ACHN (cell line): ENCODE data around the gene CHEK1.
"Not testable (repeated sequence)": the region's sequence is repeated elsewhere in the genome, so short reads cannot be mapped to it uniquely, and the experiment has no call there.

Experiments
- DNase-seq: peaks from one replicate; pipeline ENCODE4 v3.0.0-alpha.2; 2015
- in situ Hi-C: cut with HindIII; loops from 2 replicates; pipeline ENCODE4 v1.10.0; 2017; ENCODE audit warnings: low sequenced_read_pairs, low pct_ligation_motif_present, low pct_unique_long_range_greater_than_20kb

Gene CHEK1

GRCh38 chr11:125685228-125685627, 60.3 kb downstream of the CHEK1 start:
- in situ Hi-C loops: no loop called here
- DNase-seq: no peak

DNA sequence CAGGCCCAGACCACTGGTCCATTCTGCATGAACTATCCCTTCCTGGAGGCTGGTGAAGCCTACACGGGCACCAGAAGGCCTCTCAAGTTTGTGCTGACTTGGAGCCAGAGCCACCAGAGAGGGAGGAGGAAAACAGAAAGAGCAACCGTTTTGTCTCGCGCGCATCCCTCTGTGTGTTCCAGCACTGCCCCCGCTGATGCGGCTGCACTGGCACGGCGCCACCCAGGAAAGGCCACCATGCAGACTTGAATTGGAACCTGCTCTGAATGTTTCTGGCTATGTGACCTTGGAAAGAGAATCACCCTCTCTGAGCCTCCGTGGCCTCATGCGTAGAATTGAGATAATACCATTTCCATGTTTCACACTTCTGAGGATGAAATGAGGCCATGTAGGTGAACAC, 63.1 kb downstream of the CHEK1 start:
- no peak for DNase-seq
- in situ Hi-C loops: no loop called here

DNA sequence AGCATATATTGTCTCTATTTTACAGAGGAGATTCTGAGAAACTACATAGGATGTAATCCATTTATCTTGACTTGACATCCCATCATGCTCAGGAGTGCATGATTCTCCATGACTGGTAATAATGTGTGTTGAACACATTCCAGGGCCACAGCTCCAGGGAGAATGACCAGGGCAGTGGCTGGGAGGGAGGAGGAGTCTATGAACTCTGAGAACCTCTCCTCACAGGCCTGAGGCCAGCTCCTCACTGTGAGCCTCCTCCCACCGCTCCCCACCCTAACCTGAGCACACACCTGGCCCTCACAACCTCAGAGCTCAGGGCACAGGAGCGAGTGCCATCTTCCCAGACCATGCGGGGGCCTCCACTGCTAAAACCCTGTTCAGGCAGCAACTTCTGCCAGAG, 63.7 kb downstream of the CHEK1 start:
- DNase-seq: no peak
- in situ Hi-C loops: no loop called here

- in situ Hi-C loops: no loop called here
- no peak for DNase-seq
Observed at GRCh38 chr11:125689274-125689859, 64.4 kb downstream of the CHEK1 start.

DNA sequence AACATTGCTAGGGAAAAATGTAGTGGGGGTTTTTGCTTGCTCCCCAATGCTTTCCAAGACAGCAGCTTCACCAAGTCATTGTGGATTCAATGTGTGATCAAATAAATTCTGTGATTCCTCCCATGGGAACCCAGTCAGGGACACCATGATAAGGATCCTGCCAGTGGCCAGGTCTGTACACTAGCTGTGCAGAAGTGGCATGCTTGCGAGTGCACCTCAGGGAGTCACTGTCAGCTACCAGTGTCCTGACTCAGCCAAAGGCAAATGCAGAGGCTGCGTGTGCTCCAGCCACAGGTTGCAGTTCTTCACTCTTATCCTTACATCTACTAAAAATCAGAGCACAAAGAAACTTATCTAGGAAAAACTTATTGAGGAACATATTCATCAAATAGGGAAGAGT, 65.0 kb downstream of the CHEK1 start:
- in situ Hi-C loops: no loop called here
- DNase-seq: no peak

DNA sequence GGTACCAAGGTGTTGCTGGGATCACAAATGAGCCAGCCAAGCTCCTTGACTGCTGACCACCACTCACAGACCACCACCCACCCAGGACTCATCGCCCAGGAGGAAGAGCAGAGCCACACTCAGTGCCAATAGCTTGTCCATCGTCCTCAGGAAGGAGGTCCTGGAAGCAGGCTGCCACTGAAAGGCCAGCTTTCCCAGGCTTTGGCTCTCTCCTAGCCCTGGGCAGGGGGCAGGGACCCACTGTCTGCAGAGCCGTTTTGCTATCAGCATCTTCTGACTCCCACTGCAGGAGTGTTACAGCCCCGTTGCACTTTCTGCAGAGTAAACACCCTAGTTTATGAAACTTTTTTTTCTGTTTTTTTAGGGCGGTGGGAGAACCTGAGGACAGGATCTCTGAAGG, 67.9 kb downstream of the CHEK1 start:
- in situ Hi-C loops: no loop called here

GRCh38 chr11:125694951-125695350, 70.0 kb downstream of the CHEK1 start:
- in situ Hi-C loops: no loop called here
- DNase-seq: no peak

More for the DNA sequence above, 67.9 kb downstream of the CHEK1 start:
- DNase-seq: no peak

DNA sequence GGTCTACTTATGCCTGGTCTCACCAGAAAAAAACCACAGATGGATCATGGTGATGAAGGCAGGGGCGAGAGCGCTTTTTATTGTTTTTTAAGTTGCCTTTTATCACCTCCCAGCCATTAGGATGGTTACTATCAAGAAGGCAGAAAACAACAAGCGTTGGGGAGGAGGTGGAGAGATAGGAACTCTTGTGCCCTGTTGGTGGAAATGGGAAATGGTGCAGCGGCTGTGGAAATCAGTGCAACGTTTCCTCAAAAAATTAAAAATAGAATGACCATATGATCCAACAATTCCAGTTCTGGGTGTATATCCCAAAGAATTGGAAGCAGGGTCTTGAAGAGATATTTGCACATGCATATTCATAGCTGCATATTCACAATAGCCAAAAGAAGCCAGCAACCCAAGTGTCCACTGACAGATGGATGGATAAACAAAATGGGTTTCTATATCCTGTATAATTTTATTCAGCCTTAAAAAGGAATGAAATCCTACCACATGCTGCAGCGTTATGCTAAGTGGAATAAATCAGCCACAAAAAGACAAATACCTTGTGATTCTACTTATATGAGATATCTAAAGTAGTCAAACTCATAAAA, 76.2 kb downstream of the CHEK1 start:
- no peak for DNase-seq
- in situ Hi-C loops: no loop called here

DNA sequence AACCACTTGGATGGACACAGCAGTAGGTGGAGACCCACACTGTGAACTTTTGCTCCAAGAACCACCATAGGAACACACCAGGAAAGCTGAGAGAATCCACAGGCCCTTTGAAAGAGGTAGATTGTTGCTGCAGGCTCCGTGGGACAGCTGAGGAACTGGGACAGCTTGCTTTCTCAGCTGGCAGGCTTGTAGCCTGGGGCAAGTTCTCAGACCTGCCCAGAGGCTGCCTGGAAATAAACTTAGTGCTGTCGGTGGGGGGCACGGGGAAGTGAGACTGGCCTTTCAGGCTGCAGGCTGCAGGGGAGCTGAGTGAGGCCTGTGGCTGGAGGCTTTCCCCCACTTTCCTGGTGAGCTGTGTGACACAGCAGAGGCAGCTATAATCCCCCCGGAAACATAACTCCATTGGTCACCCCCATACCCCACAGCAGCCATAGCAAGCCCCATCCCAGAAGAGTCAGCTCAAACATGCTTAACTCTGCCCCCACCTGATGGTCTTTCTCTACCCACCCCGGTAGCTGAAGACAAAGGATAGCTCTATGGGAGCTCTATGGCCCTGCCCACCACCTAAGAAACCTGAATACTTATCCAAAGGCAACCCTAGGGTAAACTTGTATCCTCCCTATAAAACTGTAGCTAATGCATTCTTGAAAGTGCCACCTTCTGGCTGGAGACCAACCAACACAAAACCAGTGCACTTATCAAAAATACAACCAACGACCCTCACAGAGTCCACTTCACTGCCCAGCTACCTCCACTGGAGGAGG, 77.1 kb downstream of the CHEK1 start:
- in situ Hi-C loops: no loop called here

DNA sequence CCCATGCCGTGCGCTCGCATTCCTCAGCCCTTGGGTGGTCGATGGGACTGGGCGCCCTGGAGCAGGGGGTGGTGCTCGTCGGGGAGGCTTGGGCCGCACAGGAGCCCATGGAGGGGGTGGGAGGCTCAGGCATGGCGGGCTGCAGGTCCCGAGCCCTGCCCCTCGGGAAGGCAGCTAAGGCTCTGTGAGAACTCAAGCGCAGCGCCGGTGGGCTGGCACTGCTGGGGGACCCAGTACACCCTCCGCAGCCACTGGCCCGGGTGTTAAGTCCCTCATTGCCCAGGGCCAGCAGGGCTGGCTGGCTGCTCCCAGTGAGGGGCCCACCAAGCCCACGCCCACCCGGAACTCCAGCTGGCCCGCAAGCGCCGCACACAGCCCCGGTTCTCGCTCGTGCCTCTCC, 79.7 kb downstream of the CHEK1 start:
- DNase-seq, in situ Hi-C loops: not testable (repeated sequence)

More for the DNA sequence above, 77.1 kb downstream of the CHEK1 start:
- DNase-seq: no peak

- in situ Hi-C loops: no loop called here
- no peak for DNase-seq
Observed at GRCh38 chr11:125720781-125721180, 95.8 kb downstream of the CHEK1 start.

DNA sequence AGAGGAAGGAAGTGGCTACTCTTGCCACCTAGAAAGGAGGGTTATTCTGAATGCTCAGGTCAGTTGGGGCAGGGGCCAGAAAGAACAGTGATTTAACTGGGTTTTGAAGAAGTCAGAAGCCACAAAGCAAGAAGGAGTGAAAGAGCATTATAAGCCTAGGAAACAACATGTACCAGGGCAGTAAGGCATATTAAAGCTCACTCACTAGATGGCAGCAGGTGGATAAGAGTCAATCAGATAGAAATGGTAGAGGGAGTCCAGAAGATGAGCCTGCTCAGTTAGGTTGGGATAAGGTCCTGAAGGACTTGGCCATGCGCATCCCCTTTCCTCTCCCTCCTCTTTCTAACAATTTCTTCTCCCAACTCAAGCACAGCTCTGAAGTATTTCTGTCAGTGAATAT, 99.2 kb downstream of the CHEK1 start:
- DNase-seq: peak; percentile 4
- in situ Hi-C loops: no loop called here
